SIG-M5 (cell line): ENCODE data around the gene IGFBP4.

ENCODE experiments used
- DNase-seq: peaks from one replicate; lab custom pipeline; 2025; lab: John Stamatoyannopoulos, UW

Gene IGFBP4

GRCh38 chr17:40490289-40490853 is 47.1 kb downstream of the IGFBP4 start:
- no peak for DNase-seq

- no peak for DNase-seq
Observed at GRCh38 chr17:40490982-40491381, 47.7 kb downstream of the IGFBP4 start.

- no peak for DNase-seq
Observed at GRCh38 chr17:40491486-40491885, 48.2 kb downstream of the IGFBP4 start.

GRCh38 chr17:40493697-40494096 is 50.4 kb downstream of the IGFBP4 start:
- no peak for DNase-seq

- no peak for DNase-seq
Observed at GRCh38 chr17:40495140-40495539, 51.9 kb downstream of the IGFBP4 start.

GRCh38 chr17:40496170-40496569 is 52.9 kb downstream of the IGFBP4 start:
- DNase-seq: no peak

- no peak for DNase-seq
Observed at GRCh38 chr17:40496634-40497420, 53.6 kb downstream of the IGFBP4 start.

- DNase-seq: no peak
Observed at GRCh38 chr17:40497695-40498094, 54.4 kb downstream of the IGFBP4 start.

- DNase-seq: no peak
Observed at GRCh38 chr17:40498281-40499084, 55.2 kb downstream of the IGFBP4 start.

- DNase-seq: no peak
Observed at GRCh38 chr17:40499551-40500189, 56.4 kb downstream of the IGFBP4 start.

- DNase-seq: no peak
Observed at GRCh38 chr17:40500190-40500589, 56.9 kb downstream of the IGFBP4 start.

- DNase-seq: no peak
Observed at GRCh38 chr17:40500709-40501108, 57.5 kb downstream of the IGFBP4 start.

GRCh38 chr17:40501499-40501911 is 58.3 kb downstream of the IGFBP4 start, which contains the start of gene TNS4:
Gene TNS4 (minus strand): TSS chr17:40501623. CDS start chr17:40496425, 5,198 bp downstream.
- no peak for DNase-seq

GRCh38 chr17:40502716-40503115 is 59.5 kb downstream of the IGFBP4 start:
- DNase-seq: no peak

- no peak for DNase-seq
Observed at GRCh38 chr17:40503154-40503553, 59.9 kb downstream of the IGFBP4 start.

- DNase-seq: no peak
Observed at GRCh38 chr17:40506786-40507185, 63.5 kb downstream of the IGFBP4 start.
